ENCODE results near the gene PDE4B.

DNA sequence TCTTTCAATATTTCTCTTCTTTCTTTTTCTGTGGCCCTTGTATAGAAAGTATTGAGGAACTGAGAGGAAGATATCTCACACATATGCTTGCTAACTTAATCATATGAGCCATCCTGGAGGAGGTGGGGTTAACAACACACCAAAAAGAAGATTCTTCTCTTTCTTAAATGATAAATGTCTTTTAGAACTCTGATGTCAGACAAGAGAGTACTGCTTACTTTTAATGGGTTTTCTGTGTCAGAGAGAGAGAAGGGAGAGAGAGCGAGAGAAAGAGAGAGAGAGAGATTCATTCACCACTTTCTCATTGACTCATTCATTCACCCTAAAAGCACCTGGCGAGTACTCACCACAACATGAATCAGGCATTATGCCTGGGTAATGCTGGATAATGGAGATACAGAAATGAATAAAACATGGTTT, 490.9 kb downstream of the PDE4B start:
- TF ChIP-seq, protein P1, sequence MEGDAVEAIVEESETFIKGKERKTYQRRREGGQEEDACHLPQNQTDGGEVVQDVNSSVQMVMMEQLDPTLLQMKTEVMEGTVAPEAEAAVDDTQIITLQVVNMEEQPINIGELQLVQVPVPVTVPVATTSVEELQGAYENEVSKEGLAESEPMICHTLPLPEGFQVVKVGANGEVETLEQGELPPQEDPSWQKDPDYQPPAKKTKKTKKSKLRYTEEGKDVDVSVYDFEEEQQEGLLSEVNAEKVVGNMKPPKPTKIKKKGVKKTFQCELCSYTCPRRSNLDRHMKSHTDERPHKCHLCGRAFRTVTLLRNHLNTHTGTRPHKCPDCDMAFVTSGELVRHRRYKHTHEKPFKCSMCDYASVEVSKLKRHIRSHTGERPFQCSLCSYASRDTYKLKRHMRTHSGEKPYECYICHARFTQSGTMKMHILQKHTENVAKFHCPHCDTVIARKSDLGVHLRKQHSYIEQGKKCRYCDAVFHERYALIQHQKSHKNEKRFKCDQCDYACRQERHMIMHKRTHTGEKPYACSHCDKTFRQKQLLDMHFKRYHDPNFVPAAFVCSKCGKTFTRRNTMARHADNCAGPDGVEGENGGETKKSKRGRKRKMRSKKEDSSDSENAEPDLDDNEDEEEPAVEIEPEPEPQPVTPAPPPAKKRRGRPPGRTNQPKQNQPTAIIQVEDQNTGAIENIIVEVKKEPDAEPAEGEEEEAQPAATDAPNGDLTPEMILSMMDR (conservative IDR thresholded peaks at IDR 0.05; ENCODE audit: low read length), result no peak
- TF ChIP-seq EZH2phosphoT487 (IDR thresholded peaks at IDR 0.05; ENCODE audit: borderline replicate concordance), result no peak

Measured in Loucy (cell line).